Measurements from ENCODE around the gene CCDC81. TPM values are rescaled to one million over a fixed set of nuclear protein-coding genes. Genes with fewer than 3 reads are reported as not detected.

CCDC81 gene
- total and polyA plus RNA-seq, 9 of the 15 experiments (the other 6 are each of a cell fraction or from before 2014, with no cell fraction given), result 0.16 to 1.0 (median 0.41) TPM

- Histone ChIP-seq H3K4me2 (ENCODE audit: insufficient read depth, low read length) (no peak overlapping the region), H4K20me1 (replicated peaks; ENCODE audit: control insufficient read depth, insufficient read depth, low read length) (no peaks in the 10 kb centered on the region), H3K4me3 (no peak overlapping the region), H3K27ac (ENCODE audit: extremely low read depth, low read depth, low read length) (no peak overlapping the region), H2AFZ (ENCODE audit: low read depth, low read length) (no peak overlapping the region), H3K79me2 (ENCODE audit: control insufficient read depth, insufficient read depth, low read length) (peaks cover 8% of the 10 kb centered on the region; the same call in 1 of the 3 replicates), H3K9me1 (ENCODE audit: control insufficient read depth, insufficient read depth, low read length) (no peaks in the 10 kb centered on the region), H3K9me3 (replicated peaks; ENCODE audit: control insufficient read depth, insufficient read depth, low read depth, low read length) (no peaks in the 10 kb centered on the region), H3K27me3 (ENCODE audit: control insufficient read depth in 2 of 2, insufficient read depth in 2 of 2, low read length in 2 of 2) (no peaks in the 10 kb centered on the region), H3K36me3 (ENCODE audit: control insufficient read depth, insufficient read depth, low read length) (peaks cover 17% of the 10 kb centered on the region; the same call in 1 of the 3 replicates), H3K9ac (ENCODE audit: insufficient read depth in 1 of 2, low read depth in 2 of 2, low read length in 2 of 2) (no peak overlapping the region), H3K4me1 (replicated peaks in 1 of 2; ENCODE audit: control insufficient read depth in 2 of 2, insufficient read depth in 2 of 2, low read length in 2 of 2) (no peaks in the 10 kb centered on the region)
- intact Hi-C loops (cut with micrococcal nuclease), result no loop called here
- ATAC-seq (no peak; the same call in 2 of the 3 replicates), DNase-seq (ENCODE audit: extremely low read depth in 1 of 4, low spot score in 3 of 4) (no peak), FAIRE-seq (no peak)
- ChIA-PET POLR2A (no interaction called here), CTCF (ENCODE audit: low intra/inter-chr PET ratio) (no interaction called here)
- 75% methylated on average over 2 of the region's 3 CpGs for WGBS (ENCODE audit: insufficient coverage, low coverage, missing lambda C conversion rate)
- in situ Hi-C loops (cut with MboI), result no loop called here
- BruUV-seq (replicated peaks), result no TSS peak
- no peak for TF ChIP-seq ZNF232 (CRISPR knock-in tag; IDR thresholded peaks at IDR 0.05)
- TF ChIP-seq TAF15 (IDR thresholded peaks at IDR 0.05; ENCODE audit: low read depth, low read length), result no peak
- no peak for TF ChIP-seq MGA (IDR thresholded peaks at IDR 0.05)
- no peak for TF ChIP-seq ZNF707 (CRISPR knock-in tag; conservative IDR thresholded peaks at IDR 0.05)
- no peak for TF ChIP-seq ATF1 (CRISPR knock-in tag; IDR thresholded peaks at IDR 0.05)
- no peak for TF ChIP-seq ATF1 (tag; IDR thresholded peaks at IDR 0.05)
- TF ChIP-seq HNRNPK (IDR thresholded peaks at IDR 0.05; ENCODE audit: low read depth, low read length, poor library complexity, severe bottlenecking), result no peak
These were observed 33.3 kb upstream of the CCDC81 start for GRCh38 chr11:86341382-86341781.
